GM12864 (cell line): ENCODE data around the gene FBXW2.

Experiments used
- DNase-seq: peaks from one replicate; pipeline ENCODE4 v3.0.0-alpha.2; 2011; ENCODE audit warnings: low read depth
- H3K4me3 ChIP-seq: 2 replicates; pipeline ENCODE4 v1.5.1; 2011; ENCODE audit warnings: mild to moderate bottlenecking, low read depth, low read length, control low read depth
- TF ChIP-seq, protein P1 (sequence below): IDR thresholded peaks from 2 replicates; pipeline ENCODE4 v1.5.1; 2011; ENCODE audit warnings: low read depth, mild to moderate bottlenecking, moderate library complexity, low read length, control low read depth, inconsistent platforms; ENCODE audit errors: missing control alignments

The FBXW2 gene, protein sequence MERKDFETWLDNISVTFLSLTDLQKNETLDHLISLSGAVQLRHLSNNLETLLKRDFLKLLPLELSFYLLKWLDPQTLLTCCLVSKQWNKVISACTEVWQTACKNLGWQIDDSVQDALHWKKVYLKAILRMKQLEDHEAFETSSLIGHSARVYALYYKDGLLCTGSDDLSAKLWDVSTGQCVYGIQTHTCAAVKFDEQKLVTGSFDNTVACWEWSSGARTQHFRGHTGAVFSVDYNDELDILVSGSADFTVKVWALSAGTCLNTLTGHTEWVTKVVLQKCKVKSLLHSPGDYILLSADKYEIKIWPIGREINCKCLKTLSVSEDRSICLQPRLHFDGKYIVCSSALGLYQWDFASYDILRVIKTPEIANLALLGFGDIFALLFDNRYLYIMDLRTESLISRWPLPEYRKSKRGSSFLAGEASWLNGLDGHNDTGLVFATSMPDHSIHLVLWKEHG

DNA sequence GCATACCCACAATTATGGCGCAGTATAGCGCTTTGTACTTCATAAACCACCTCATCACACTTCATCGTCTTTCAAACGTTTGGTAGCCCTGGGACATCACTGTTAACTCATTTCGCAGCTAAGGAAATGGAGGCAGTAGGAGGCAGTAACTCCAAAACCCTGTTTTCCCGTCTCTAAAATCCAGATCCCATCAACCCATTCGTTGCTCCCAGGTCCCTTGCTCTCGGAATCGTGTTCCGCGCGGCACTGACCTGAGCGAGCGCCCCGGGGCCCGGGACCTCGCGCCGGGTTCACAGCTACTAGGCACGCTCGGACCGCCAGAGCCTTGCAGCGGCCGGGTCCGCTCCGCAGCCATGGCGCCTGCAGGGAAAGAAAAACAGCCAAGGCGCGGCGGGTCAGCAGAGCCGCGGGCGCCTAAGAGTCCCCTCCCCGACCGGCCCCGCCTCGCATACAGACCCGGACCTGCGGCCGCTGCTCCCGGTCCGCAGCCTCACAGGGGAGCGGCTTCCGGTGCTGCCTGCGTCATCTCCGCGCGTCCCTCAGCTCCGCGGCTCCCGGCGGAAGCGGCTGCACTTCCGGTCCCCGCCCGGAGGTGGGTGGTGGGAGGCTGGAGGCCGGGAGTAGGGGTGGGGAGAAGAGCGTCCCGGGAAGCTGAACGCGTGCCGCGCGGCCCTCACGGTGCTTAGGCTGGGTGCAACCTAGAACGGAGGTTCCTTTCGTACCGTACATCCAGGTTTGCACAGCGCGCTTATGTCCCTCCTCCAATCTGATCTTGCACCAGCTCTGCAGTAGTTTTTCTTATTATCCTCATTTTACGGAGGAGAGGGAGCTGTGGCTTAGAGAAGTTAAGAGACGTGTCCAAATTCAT lies at the start of gene FBXW2:
TSS of gene FBXW2 (minus strand) at position 519 of the 868 bp plus-strand sequence. CDS start 5,158 bp downstream, outside the sequence.
- peak; percentile 65 for DNase-seq
- H3K4me3 ChIP-seq = peak within 1 kb of the TSS; percentile 99
- TF ChIP-seq, protein P1, sequence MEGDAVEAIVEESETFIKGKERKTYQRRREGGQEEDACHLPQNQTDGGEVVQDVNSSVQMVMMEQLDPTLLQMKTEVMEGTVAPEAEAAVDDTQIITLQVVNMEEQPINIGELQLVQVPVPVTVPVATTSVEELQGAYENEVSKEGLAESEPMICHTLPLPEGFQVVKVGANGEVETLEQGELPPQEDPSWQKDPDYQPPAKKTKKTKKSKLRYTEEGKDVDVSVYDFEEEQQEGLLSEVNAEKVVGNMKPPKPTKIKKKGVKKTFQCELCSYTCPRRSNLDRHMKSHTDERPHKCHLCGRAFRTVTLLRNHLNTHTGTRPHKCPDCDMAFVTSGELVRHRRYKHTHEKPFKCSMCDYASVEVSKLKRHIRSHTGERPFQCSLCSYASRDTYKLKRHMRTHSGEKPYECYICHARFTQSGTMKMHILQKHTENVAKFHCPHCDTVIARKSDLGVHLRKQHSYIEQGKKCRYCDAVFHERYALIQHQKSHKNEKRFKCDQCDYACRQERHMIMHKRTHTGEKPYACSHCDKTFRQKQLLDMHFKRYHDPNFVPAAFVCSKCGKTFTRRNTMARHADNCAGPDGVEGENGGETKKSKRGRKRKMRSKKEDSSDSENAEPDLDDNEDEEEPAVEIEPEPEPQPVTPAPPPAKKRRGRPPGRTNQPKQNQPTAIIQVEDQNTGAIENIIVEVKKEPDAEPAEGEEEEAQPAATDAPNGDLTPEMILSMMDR = no peak

DNA sequence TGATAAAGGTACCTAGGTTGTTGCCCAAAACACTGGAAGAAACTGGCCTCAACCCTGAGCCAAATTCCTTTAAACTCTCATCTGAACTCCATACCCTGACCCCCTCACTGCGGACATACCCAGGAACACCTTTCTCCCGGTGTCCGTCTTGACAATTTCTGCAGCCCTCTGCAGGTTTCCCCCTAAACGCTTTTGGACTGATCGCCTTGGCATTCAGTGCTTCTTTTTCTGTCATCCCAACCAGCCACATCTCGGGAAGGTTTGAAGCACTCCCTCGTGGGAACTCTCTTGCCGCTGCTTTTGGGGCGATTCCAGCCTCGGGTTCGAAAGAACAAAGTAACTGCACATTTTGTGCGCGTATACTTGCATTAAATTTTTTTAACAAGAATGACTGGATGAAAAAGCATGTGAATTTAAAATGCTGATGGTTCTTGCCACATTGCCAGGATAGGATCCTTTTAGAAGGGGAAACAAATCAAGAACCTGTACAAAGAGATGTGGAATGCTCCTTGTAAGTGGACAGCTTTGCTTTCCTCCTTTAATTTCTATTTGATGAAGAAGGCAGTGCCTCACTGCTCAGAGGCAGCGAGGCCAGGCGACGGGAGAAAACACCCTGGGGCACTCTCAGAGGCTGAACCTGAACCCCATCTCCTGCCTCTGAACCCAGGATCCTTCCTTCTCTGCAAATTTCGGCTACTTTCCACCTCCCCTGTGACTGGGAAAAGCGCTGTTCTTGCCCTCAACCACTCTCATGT lies 48.9 kb upstream of the FBXW2 start:
- TF ChIP-seq, protein P1 = no peak
- no peak for DNase-seq
- peak overlapping the region; percentile 82 for H3K4me3 ChIP-seq

DNA sequence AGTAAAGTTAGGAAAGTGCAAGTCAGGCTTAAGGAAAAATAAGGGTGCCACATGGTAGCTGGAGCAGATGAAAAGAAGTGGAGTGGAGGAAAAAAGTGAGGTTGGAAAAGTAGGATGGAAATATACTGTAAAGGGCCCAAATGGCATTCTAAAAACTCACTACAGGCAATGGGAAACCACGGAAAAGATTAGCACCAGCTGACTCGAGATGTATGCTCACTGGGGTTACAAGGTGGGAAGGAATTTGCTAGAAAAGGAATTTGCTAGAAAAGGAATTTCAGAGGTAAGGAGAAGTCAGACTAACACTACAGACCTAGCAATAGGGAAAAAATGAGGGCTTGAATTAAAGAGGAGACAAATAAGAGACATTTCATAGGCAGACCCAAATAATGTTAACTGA lies 45.9 kb upstream of the FBXW2 start:
- no peak for DNase-seq
- no peak overlapping the region for H3K4me3 ChIP-seq
- TF ChIP-seq, protein P1 = no peak

DNA sequence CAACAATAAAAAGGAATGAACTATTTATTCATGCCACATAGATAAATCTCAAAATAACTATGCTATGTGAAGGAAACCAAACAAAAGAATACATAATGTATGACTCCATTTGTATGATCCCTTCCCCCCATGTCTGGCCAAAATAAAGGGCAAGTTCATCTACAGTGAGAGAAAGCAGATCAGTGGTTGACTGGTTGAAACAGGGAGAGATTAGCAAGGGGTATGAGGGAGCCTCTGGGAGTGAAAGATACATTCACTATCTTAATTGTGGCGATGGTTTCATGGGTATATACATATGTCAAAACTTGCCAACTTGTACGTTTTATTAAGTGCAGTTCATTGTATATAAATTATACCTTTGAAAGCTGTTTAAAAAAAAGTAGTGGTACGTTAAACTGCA lies 44.7 kb upstream of the FBXW2 start:
- TF ChIP-seq, protein P1 = no peak
- H3K4me3 ChIP-seq = no peak overlapping the region
- no peak for DNase-seq

DNA sequence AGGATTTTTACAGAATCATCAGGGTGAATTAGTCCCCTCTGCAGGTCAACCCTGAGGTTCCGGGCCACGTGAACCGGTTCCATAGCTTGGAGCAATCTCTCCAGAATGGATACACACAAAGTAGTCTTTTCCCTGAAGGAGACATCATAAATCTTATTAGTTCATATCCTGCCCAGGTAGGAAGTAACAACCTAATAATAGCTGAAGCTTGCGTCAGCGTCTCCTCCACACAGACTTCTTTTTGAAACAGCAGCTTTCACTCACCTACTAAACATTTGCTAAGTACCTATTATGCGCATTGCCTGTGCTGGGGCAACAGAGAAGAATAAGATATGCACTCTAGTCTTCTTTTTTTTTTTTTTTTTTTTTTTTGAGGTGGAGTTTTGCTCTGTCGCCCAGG lies 40.1 kb upstream of the FBXW2 start:
- no peak for DNase-seq
- TF ChIP-seq, protein P1 = no peak
- no peak overlapping the region for H3K4me3 ChIP-seq

DNA sequence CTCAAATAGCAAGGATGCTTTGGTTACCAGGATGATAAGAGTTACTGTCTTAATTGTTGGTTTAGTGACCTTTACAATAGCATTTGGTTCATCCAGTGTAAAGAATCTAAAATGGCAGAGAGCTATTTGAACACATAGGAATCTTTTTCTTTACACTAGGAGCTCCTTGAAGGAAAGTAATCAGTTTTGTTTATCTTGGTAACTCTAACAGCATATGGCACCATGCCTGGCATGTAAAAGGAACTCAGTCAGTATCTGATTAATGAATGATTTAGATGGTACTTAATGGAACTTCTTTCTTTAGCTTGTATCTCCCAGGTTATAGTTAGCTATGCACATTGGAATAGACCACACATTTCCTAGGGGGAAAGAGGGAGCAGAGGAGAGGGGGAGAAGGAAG lies 39.6 kb upstream of the FBXW2 start:
- DNase-seq = no peak
- TF ChIP-seq, protein P1 = no peak
- H3K4me3 ChIP-seq = no peak overlapping the region
